ENCODE data around the gene FCF1.

The FCF1 gene

GRCh38 chr14:74691456-74691855, 21.5 kb upstream of the FCF1 start:
- H3K4me3 ChIP-seq (ENCODE audit: low read length, poor library complexity, severe bottlenecking) = no peak overlapping the region
- no peaks in the 10 kb centered on the region for H3K9me2 ChIP-seq (replicated peaks; ENCODE audit: low read depth, low read length)
- peaks cover 38% of the 10 kb centered on the region; the same call in 1 of the 2 replicates for H3K36me3 ChIP-seq (ENCODE audit: insufficient read depth, low read length)
- no peak overlapping the region for H3K4me2 ChIP-seq (ENCODE audit: low read depth, low read length, poor library complexity, severe bottlenecking)
- H3K9ac ChIP-seq (ENCODE audit: low read depth, low read length, poor library complexity, severe bottlenecking) = no peak overlapping the region
- H3K9me3 ChIP-seq (ENCODE audit: insufficient read depth, low read depth, low read length) = no peaks in the 10 kb centered on the region
- no peak for TF ChIP-seq EZH2phosphoT487 (IDR thresholded peaks at IDR 0.05; ENCODE audit: borderline replicate concordance)
- H3K4me1 ChIP-seq (ENCODE audit: insufficient read depth, low read length, poor library complexity, severe bottlenecking) = peaks cover 4% of the 10 kb centered on the region
- H2AFZ ChIP-seq (ENCODE audit: low read length) = no peak overlapping the region
- no peaks in the 10 kb centered on the region for H3F3A ChIP-seq (ENCODE audit: low read depth)
- H3K27me3 ChIP-seq (ENCODE audit: insufficient read depth, low read length, poor library complexity, severe bottlenecking) = no peaks in the 10 kb centered on the region
- peaks cover 13% of the 10 kb centered on the region; the same call in 1 of the 2 replicates for H3K79me2 ChIP-seq (ENCODE audit: insufficient read depth, low read length)
- no peaks in the 10 kb centered on the region for H4K20me1 ChIP-seq (ENCODE audit: insufficient read depth, low read length, poor library complexity, severe bottlenecking)

GRCh38 chr14:74693191-74693590, 19.8 kb upstream of the FCF1 start:
- Histone ChIP-seq H3K27me3 (ENCODE audit: insufficient read depth, low read length, poor library complexity, severe bottlenecking) (no peaks in the 10 kb centered on the region), H2AFZ (ENCODE audit: low read length) (no peak overlapping the region), H3K9ac (ENCODE audit: low read depth, low read length, poor library complexity, severe bottlenecking) (no peak overlapping the region), H3K4me2 (ENCODE audit: low read depth, low read length, poor library complexity, severe bottlenecking) (no peak overlapping the region), H3K36me3 (ENCODE audit: insufficient read depth, low read length) (peaks cover 38% of the 10 kb centered on the region; the same call in 1 of the 2 replicates), H3K79me2 (ENCODE audit: insufficient read depth, low read length) (peaks cover 20% of the 10 kb centered on the region; the same call in 1 of the 2 replicates), H3K9me3 (ENCODE audit: insufficient read depth, low read depth, low read length) (no peaks in the 10 kb centered on the region), H3K4me1 (ENCODE audit: insufficient read depth, low read length, poor library complexity, severe bottlenecking) (peaks cover 4% of the 10 kb centered on the region), H4K20me1 (ENCODE audit: insufficient read depth, low read length, poor library complexity, severe bottlenecking) (no peaks in the 10 kb centered on the region), H3F3A (ENCODE audit: low read depth) (no peaks in the 10 kb centered on the region), H3K4me3 (ENCODE audit: low read length, poor library complexity, severe bottlenecking) (no peak overlapping the region), H3K9me2 (replicated peaks; ENCODE audit: low read depth, low read length) (no peaks in the 10 kb centered on the region)
- no peak for TF ChIP-seq CTCF (conservative IDR thresholded peaks at IDR 0.05; ENCODE audit: low read length)
- no peak for TF ChIP-seq EZH2phosphoT487 (IDR thresholded peaks at IDR 0.05; ENCODE audit: borderline replicate concordance)

- Histone ChIP-seq H3K9me2 (replicated peaks; ENCODE audit: low read depth, low read length) (no peaks in the 10 kb centered on the region), H3K79me2 (ENCODE audit: insufficient read depth, low read length) (peaks cover 41% of the 10 kb centered on the region; the same call in 1 of the 2 replicates), H2AFZ (ENCODE audit: low read length) (no peak overlapping the region), H3K9ac (ENCODE audit: low read depth, low read length, poor library complexity, severe bottlenecking) (no peak overlapping the region), H3F3A (ENCODE audit: low read depth) (no peaks in the 10 kb centered on the region), H3K9me3 (ENCODE audit: insufficient read depth, low read depth, low read length) (no peaks in the 10 kb centered on the region), H3K4me1 (ENCODE audit: insufficient read depth, low read length, poor library complexity, severe bottlenecking) (peaks cover 4% of the 10 kb centered on the region), H3K27me3 (ENCODE audit: insufficient read depth, low read length, poor library complexity, severe bottlenecking) (no peaks in the 10 kb centered on the region), H3K36me3 (ENCODE audit: insufficient read depth, low read length) (peaks cover 26% of the 10 kb centered on the region; the same call in 1 of the 2 replicates), H3K4me3 (ENCODE audit: low read length, poor library complexity, severe bottlenecking) (no peak overlapping the region), H3K4me2 (ENCODE audit: low read depth, low read length, poor library complexity, severe bottlenecking) (no peak overlapping the region), H4K20me1 (ENCODE audit: insufficient read depth, low read length, poor library complexity, severe bottlenecking) (no peaks in the 10 kb centered on the region)
- TF ChIP-seq CTCF (conservative IDR thresholded peaks at IDR 0.05; ENCODE audit: low read length) (no peak), EZH2phosphoT487 (IDR thresholded peaks at IDR 0.05; ENCODE audit: borderline replicate concordance) (no peak)
These were observed 17.5 kb upstream of the FCF1 start for GRCh38 chr14:74695406-74695805.

GRCh38 chr14:74697011-74697410, 15.9 kb upstream of the FCF1 start:
- Histone ChIP-seq H4K20me1 (ENCODE audit: insufficient read depth, low read length, poor library complexity, severe bottlenecking) (no peaks in the 10 kb centered on the region), H3K9ac (ENCODE audit: low read depth, low read length, poor library complexity, severe bottlenecking) (no peak overlapping the region), H3K27me3 (ENCODE audit: insufficient read depth, low read length, poor library complexity, severe bottlenecking) (no peaks in the 10 kb centered on the region), H3K9me2 (replicated peaks; ENCODE audit: low read depth, low read length) (no peaks in the 10 kb centered on the region), H3K36me3 (ENCODE audit: insufficient read depth, low read length) (peaks cover 10% of the 10 kb centered on the region; the same call in 1 of the 2 replicates), H3K79me2 (ENCODE audit: insufficient read depth, low read length) (peaks cover 53% of the 10 kb centered on the region; the same call in 1 of the 2 replicates), H3K4me1 (ENCODE audit: insufficient read depth, low read length, poor library complexity, severe bottlenecking) (peaks cover 4% of the 10 kb centered on the region), H3K4me3 (ENCODE audit: low read length, poor library complexity, severe bottlenecking) (no peak overlapping the region), H3K4me2 (ENCODE audit: low read depth, low read length, poor library complexity, severe bottlenecking) (no peak overlapping the region), H2AFZ (ENCODE audit: low read length) (no peak overlapping the region), H3K9me3 (ENCODE audit: insufficient read depth, low read depth, low read length) (no peaks in the 10 kb centered on the region; the same call in 1 of the 2 replicates), H3F3A (ENCODE audit: low read depth) (no peaks in the 10 kb centered on the region)
- TF ChIP-seq CTCF (conservative IDR thresholded peaks at IDR 0.05; ENCODE audit: low read length) = no peak
- TF ChIP-seq EZH2phosphoT487 (IDR thresholded peaks at IDR 0.05; ENCODE audit: borderline replicate concordance) = no peak
